NCI-H748 (cell line): ENCODE results near the gene PIK3C2G.
"Not testable (repeated sequence)": the region's sequence is repeated elsewhere in the genome, so short reads cannot be mapped to it uniquely, and the experiment has no call there.

Experiments used
- DNase-seq: peaks from one replicate; lab custom pipeline; 2025; ENCODE audit not compliant: unreplicated experiment; lab: John Stamatoyannopoulos, UW

Gene PIK3C2G

DNA sequence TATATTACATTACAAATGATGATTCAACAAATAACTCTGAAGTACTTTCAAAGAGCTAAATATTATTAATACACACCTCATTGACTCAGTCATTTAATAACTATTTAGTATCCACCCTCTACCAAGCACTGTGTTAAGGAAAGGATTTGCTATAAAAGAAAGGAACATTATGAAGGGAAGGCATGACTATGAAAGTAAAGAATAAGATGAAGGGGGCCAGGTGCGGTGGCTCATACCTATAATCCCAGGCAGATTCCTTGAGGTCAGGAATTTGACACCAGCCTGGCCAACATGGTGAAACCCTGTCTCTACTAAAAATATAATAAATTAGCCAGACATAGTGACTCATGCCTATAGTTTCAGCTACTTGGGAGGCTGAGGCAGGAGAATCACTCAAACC, 368.6 kb downstream of the PIK3C2G start:
- DNase-seq, result no peak

DNA sequence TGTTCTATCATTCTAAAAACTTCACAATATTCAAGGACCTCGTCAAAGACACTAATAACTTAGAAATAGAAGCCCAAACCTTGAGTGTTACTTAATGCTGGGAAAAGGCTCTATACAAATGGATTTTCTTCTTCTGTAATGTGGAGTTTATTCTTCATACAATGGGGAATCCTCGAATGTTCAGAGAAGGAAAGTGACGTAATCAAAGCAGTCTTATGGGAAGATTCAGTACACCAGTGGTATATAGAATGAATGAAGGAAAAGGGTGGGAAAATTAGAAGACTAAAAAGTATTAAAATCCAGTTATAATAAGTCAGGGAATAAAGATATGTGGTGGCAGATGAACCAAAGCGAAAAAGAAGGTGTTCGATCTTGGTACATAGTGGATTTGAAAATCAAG, 370.0 kb downstream of the PIK3C2G start:
- DNase-seq, result no peak

DNA sequence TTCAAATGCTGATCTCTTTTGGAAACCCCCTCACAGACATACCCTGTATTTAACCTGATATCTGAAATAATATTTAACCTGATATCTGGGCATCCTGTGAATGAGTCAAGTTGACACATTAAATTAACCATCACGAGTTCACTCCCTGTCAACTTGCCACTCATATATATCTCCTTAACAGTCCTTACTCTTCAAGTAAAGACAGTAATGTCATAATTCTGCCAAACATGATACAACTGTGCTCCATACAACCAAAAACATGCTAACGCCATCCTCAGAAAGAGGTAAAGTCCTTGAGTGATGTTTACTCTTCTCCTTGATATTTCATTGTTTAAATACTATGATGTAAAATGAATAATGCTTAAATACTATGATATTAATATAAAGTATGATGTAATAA, 371.5 kb downstream of the PIK3C2G start:
- no peak for DNase-seq

DNA sequence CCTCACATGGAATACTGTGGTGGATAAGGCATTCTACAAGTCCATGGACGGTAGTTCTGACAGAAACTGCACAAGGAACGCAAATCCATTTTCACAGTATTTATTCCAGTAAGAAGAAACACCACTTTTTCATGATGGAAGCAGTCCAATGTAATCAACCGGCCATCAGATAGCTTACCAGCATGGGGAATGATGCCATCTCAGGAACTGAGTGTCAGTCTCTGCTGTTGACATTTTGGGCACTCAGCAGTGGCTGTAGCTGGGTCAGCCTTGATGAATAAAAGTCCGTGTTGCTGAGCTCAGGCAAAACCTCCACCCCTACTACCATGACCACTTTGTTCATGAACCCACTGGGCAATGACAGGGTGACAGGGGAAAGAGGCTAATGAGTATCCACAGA, 373.1 kb downstream of the PIK3C2G start:
- no peak for DNase-seq

DNA sequence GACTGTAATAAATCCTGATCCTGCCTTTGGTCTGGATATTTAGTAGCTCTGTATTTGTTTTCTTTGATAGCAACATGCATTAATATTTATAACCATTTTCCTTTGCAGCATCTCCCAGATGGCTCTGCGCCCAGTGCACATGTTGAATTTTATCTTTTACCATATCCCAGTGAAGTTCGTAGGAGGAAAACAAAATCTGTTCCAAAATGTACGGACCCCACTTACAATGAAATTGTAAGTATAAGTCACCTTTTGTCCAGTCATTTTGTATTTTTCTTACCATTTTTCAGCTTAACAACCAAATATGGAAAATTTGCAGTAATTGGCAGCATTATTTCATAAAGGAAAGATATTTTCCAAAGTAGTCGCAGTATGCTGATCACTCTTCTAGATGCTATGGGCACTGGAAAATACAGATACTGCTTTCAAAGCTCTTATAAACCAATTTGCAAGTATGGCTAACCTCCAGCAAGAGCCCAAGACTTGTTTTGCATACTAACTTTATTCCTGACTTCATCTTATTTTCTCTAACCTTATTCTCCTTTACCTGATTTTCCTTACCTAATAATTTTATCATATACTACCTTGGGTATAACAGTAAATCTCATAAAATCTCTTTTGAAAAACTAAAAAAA, 379.1 kb downstream of the PIK3C2G start:
- no peak for DNase-seq

DNA sequence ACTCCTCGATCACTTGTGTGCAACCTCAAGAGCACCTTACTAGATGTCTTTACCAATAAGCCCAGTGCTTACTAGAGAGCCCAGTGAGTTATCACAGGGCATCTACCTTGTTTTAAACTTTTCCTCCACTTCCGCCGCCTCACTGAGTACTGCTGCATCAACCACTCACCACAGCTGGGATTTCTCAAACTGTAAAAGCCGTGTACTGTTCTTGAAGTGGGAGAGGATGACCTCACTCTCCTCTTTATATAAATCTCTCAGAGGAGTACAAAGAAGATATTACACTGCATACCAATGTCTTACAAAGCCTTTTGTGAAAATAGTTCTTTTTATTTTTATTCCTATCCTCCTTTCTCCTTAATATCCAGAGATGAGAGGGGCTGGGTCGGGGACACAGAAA, 382.4 kb downstream of the PIK3C2G start:
- no peak for DNase-seq

DNA sequence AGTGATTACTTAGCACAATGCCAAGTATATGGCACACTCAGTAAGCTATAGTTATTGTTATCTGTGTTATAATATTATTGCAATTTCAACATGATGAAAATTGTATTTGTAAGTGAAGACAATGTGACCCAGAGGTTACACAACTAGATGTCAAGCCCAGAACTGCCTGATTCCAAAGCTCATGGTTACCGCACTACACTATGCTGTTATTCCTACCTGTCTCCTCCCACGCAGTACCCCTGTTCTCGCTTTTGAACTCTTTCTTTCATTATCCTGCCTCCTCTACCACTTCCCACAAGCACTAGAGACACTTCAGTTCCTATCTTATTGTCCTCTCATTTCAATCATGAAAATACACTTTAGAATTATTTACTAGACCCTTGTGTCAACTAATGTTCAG, 383.2 kb downstream of the PIK3C2G start:
- no peak for DNase-seq

DNA sequence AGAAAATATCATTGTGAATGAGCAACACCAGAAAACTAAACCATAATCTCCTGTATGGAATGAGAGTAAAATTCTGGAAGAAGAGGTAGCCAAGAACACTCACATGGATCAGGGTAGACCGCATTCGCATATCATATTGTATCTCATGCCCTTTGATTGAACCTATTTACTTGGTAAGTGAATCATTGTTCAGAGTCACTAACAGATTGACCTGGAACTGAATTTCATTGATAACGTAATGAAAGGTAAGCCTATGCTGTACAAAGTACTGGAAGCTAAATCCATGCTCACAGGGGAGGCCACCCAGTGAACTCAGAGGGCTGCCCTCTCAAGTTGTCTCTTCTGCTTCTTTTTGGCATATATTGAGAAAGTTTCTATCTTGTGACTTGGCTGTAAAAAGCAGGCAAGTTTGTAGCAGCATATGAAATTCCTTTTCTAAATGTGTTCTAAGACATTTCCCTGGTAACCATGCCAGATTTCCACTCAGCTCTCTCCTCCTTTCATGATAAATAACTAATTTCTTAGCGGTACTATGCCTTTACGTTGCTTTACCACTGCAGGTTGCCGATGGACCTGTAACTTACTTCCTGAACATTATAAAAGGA, 385.1 kb downstream of the PIK3C2G start:
- DNase-seq, result no peak

DNA sequence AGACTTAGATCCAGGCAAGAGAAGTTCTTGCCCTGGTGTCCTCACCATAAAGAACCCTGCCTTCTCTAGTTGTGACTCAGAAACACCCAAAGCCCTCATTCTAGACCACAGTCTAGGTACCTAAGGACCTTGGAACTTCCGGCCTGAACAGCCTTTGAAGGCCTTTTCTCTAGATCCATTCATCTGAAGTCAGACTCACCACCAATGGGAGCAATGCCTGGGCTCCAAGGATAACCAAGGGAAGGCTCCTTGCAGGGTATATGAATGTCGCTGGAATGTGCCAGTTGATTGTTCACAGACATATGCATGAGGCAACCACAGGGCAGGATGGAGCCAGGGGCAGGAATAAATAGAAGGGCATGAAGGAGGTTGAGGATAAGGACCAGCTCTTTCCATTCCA, 390.2 kb downstream of the PIK3C2G start:
- no peak for DNase-seq

DNA sequence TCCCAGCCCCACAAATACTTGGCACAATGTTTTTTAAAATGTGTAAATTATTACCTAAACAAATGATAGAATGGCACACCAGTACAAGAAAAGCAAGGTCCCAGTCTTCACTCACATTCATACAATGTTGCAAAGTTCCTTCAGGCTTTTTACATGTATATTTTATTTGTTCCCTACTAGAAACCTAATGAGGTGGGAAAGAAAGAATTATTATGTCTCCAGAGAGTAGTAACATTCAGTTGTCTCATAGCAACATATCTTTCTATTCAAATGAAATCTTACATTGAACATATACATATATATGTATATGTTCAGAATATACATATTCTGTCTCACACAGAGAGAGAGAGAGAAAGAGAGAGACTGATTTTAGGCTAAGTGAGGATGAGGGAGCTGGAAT, 391.3 kb downstream of the PIK3C2G start:
- DNase-seq, result no peak

DNA sequence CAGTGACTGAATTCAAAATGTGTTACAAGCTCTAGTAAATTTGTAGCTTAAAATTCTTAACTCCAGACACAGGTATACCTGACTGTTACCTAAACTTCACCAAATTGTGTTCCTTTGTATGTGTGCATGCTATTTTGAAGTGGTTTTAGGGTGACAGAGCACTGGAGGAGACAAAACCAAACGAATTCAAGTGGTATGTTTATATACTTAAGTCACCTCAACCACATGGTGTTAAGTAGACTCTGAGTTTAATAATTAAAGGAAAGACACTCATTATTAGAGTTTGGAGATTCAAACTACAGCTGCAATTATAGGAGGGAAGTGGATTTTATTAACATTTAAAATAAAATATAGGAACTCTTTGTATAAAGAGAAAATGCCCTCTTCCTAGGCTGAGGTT, 392.1 kb downstream of the PIK3C2G start:
- DNase-seq, result no peak

DNA sequence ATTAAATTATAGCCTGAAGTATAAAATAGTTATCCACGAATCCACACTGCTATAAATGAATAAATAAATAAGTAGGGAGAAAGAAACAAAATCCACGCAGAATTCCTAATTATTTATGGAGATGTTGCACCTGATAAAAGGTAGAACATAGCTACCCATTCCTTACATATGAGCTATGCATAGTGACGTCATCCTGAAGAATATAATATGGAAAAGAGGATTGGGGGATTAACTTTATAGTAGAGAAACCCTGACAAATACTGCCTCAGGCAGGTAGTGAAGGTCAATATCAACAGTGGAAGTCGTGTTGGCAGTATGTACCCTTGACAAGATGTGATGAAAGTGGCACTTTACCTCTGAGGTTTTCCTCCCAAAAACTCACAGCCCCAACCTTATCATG, 394.0 kb downstream of the PIK3C2G start:
- DNase-seq, result no peak

DNA sequence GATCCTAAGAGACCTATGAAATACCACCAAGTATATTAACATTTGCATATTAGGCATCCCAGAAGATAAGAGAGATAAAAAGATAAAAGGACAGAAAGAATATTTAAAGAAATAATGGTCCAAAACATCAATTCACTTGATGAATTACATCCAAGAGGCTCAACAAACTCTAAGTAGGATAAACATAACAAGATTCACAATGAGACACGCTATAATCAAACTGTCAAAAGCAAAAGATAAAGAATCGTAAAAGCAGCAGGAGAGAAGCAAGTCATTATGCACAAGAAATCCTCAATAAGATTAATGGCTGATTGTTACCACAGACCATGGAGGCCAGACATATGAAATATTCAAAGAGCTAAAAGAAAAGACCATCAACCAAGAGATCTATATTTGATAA, 396.9 kb downstream of the PIK3C2G start:
- DNase-seq, result no peak

DNA sequence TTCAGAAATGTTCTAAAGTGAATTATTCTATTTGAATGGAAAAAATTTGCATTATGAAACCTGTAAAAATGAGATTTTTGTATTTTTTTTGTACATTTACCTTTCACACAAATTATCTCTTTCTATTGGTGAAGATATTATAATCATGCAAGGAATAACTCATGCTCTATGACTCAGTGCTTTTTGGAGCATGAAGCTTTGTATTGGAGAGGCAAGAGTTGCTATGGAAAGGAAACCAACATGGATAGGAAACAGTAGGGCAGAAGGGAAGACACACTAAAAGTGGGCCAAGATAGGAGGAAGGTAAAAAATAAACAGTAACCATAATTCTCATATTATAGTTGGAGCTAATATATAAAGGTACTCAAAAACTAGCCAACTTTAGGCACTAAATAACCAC, 397.5 kb downstream of the PIK3C2G start:
- DNase-seq, result no peak

DNA sequence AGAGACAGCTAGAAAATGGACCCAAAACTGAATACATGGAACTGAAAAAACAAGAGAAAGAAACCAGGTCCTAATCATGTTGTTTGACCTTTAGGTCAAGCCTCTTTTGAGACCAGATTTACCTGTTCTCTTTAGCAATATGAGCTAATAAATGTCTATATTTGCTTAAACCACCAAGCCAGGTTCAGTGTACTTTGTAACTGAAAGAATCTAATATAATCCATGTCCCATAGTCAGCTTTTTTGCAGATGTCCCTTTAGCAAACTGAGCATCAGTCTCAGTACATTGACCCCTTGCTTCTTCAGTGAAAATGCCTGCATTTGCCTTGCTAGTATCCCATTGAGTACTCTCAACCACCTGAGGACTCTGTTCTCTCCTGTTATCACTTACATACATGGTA, 414.8 kb downstream of the PIK3C2G start:
- DNase-seq, result no peak

DNA sequence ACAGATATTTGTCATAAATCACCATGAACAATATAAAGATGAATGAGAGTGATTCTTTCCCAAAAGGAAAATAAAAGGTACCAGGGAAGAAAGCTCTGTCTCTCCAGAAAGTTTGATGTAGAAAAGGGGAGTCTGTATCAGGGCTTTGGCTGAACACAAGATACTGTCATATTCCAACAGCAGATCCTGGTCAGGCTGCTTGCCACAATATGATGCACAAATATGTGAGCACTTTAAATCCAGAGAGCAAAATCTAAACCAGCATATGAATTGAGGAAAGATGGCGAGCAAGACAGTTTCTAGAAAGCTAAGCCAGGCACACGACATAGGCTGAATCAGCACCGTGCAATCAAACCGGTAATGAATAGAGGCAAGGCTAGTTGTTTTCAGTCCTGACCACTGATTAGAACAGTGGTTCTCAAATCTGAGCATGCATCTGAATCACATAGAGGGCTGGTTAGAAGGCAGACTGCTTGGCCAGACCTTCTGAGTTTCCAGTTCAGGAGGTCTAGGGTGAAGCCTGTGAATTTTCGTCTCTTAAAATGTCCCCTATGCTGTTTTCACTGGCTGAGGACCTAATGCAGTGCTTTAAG, 415.8 kb downstream of the PIK3C2G start:
- DNase-seq, result no peak

DNA sequence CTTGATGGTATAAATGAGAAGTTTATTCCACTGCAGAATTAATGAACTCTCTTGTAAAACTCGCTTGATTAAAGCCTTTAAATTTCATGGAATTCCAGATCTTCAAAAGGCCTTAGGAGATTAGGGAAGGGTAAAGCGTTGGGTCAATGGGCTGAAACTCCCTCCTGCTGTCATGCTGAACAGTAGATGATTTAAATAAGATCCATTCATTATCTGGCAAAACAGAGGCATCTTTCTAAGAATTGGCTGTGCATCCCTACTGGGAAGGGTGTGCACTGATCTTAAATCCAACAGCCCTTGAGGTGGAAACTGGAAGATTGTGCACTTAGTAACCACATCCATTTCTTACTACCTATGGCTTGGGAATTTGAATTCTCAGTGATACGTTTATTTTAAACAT, 420.5 kb downstream of the PIK3C2G start:
- no peak for DNase-seq

DNA sequence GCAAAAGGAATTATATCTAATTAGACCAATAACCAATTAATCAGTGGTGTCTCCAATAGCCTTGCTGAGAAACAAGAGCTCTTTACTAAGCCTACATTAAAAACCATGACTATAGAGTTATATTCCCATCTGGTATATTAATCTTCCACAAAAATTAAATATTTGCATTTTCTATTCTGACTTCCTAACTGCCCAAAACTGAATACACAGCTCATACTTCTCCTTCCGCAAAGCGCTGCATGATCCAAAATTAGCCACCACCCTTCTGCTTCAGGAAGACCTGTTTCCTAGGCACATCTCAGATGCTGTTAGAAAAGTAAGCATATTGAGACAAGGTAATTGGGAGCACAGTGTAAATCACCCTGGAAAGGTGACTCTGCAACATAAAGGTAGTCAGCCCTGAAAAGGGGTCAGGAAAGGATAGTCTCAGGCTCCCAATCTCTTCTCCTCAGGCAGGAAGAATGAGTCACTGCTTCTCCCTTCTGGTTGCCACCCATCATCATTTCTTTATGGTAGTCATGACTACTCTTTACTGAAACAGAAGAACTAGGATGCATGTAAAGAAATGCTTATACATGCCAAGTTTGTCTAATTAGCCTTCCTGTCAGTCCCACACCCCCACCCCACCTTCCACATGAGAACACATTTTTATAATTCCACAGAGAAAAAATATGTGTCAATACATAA, 422.2 kb downstream of the PIK3C2G start:
- no peak for DNase-seq

DNA sequence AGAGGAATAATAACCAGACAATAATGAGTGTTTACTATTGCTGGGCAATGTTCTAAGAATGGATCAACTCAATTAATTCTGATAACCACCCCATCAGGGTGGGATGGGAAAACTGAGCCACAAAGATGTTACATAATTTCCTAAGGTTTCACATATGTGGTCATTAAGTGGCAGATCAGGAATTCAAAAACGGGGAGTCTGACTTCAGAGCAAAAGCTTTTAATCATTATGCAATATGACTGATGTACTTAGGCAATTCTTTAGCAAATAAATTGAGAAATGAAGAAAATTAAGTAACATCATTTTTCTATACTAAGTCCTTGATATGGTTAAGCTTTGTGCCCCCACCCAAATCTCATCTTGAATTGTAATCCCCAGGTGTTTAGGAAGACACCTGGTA, 423.1 kb downstream of the PIK3C2G start:
- no peak for DNase-seq

DNA sequence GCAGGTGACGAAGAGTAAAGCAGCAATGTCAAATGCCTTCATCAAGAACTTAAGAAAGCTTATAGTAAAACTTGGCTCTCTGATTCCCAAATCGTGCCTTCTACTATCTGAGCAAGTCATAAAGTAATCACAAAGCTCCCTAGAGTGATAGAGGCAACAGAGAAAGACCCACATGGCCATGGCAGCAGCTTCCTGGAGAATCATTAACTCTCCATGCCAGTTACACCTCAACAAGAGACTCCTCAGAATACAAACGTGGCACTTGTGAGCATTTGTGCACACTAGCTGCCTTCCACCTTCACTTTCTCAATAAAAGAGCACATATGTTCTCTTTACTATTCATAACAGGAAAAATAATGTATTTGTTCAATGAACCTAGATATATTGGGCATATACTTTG, 428.5 kb downstream of the PIK3C2G start:
- no peak for DNase-seq

DNA sequence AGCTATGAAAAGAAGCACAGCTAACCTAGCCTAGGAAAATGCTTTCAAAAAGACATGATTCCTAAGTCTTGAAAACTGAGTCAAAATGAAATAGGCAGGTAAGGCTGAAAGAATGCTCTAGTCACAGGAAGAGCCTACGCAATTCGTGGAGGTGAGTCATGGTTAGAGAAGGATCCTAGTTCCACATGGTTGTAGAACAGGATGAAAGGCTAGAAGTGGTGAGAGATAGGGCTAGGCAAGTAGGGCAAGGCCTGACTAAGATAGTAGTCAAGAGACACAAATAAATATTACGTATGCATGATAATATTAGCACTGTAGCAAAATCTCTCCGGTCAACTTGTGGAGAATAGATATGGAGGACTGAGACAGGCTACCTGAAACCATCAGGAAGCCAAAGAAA, 429.3 kb downstream of the PIK3C2G start:
- no peak for DNase-seq

DNA sequence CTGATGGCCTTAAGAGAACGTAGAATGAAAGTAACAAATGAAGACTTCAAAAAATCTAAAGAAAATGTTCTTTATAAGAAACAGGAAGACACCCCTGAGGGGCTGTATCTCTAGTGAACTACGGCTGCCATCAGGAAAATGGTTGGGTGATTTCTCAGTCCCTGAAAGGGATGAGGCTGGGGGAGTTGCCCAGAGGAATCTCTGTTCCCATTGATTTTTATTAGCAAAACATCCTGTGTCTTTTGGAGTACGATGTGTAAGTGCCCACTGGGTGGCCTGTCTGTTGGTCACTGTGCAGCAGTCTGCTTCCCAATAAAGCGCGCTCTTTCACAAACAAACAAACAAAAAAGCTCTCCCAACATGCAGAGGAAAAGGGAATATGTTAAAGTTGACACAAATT, 432.7 kb downstream of the PIK3C2G start:
- DNase-seq, result not testable (repeated sequence)
